Putamen (tissue), 1 donor: ENCODE measurements around the gene ANGPT4.
A peak's percentile ranks its signal among the peaks of the same experiment; 100 is the strongest.
"Not testable (repeated sequence)": the region's sequence is repeated elsewhere in the genome, so short reads cannot be mapped to it uniquely, and the experiment has no call there.

Source experiments
- DNase-seq: peaks from one replicate; pipeline ENCODE4 v3.0.0-alpha.2; 2016; ENCODE audit warnings: low spot score

Gene ANGPT4

DNA sequence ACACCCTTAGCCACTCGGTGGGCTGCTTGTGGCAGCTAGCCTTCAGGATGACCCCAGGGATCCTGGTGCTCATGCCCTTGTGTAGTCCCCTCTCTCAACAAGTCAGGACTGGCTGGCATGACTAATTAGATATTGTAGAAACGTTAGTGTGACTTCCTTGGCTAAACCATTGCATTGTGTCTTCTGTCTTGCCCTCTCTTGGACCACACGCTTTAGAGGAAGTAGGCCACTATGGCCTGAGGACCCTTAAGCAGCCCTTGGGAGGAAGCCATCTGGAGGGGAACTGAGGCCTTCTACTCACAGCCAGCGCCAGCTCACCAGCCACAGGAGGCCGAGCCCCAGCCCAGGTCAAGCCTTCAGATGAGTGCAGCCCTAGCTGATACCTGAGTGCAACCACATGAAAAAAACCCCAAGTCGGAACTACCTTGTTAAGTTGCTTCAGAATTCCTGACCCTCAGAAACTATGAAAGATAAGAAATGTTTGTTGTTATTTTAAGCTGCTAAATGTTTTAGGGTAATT lies 10.1 kb downstream of the ANGPT4 start:
- no peak for DNase-seq

DNA sequence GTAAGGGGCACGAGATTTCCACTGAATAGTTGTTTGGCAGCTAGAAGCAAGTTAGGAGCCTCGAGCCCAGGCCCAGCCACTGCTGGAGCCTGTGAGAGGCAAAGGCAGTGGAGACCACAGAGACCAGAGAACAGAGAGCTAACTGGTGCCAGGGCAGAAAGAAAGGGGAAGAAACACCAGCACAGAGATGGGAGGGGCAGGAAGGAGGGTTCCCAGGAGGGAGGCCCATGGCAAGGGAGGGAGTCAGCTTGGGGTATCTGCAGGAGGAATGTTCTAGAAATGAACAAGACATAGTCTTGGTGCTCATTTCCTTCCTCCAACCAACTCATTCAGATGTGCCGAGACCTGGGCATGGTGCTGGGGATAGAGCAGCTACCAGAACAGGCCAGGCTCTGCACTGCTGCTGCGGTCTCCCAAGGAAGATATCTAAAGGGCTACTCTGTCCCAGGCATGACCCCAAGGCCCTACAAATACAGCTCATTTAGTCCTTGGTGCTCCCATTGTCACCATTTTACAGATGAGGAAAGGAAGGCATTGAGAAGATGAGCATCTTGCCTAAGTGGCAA lies 10.7 kb downstream of the ANGPT4 start:
- DNase-seq, result peak; percentile 12

DNA sequence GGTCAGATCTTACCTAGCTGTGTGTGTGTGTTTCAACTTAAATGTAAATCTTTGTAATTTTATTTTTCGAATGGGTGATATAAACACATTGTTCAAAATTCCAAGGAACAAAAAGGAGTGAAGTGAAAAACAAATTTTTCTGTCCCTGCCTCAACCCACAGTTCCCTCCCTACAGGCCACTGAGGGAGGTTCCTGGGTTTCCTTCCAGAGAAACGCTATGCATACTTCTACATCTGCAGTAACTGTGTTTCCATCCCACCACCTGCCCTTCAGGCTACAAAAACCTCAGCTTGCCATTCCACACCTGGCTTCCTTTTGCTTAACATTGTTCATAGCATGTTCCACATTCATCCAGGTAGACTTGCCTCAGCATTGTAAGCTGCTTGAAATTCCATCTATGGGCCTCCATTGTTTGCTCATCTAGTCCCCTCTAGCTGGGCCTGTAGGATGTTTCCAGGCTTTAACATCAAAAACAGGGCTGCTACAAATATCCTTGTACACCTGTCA lies 12.0 kb downstream of the ANGPT4 start:
- no peak for DNase-seq

DNA sequence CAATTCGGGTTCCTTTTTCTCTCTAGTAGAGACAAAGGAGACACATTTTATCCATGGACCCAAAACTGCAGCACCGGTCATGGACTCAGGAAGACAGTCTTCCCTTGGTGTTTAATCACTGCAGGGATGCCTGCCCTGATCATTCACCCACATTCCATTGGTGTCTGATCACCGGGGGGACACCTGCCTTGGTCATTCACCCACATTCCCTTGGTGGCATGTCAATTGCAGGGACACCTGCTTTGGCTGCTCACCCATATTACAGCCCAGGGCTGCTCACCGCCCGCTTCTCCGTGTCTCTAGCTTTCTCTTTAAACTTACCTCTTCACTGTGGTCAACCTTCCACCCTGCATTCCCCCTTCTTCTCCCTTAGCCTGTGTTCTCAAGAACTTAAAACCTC lies 18.7 kb downstream of the ANGPT4 start:
- not testable (repeated sequence) for DNase-seq

DNA sequence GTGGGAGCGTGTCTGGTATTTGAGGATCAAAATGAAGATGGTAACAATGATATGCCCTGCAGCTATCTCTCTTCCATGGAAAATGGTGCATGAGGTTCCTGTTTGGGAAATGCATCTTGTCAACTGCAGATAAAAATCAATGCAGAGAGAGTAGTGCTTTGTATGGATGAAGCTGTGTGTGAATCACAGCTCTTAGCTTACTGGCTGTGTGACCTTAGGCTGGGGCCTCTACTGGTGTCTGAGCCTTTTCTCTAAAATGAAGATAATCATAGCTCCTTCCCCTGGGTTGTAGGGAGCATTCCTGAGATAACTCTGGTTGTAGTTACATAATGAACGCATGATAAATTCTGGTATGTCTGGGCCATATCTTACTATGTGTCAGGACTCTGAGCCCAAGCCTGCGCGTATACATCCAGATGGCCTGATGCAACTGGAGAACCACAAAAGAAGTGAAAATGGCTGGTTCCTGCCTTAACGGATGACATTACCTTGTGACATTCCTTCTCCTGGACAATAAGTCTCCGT lies 19.6 kb downstream of the ANGPT4 start:
- DNase-seq, result no peak

DNA sequence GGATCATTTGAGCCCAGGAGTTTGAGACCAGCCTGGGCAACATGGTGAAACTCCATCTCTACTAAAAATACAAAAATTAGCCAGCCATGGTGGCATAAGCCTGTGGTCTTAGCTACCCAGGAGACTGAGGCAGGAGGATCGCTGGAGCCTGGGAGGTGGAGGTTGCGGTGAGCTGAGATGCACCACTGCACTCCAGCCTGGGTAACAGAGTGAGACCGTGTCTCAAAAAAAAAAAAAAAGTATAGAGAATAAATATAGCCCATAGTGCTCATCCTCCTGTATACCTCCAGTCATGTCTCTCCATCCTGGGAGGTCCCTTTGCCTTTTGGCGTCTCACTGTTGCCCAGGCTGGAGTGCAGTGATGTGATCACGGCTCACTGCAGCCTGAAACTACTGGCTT lies 23.8 kb downstream of the ANGPT4 start:
- not testable (repeated sequence) for DNase-seq

DNA sequence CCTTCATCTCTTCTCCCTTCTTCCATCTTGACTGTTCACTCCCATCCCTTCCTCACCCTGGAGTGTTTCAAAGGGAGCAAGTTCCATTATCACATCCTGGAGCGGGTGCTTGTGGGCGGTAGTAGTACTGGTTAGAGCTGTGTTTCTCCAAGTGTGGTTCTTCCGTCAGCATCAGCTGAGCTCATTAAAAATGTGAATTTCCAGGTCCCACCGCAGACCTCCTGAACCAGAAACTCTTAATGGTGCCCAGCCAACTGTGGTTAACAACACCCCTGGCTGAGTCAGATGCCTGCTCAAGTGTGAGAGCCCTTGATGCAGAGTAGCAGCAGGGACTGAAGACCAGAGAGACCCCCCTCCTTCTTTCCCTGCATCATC lies 24.4 kb downstream of the ANGPT4 start:
- no peak for DNase-seq

GRCh38 chr20:891058-891705 lies 25.0 kb downstream of the ANGPT4 start:
- DNase-seq, result peak; percentile 17

DNA sequence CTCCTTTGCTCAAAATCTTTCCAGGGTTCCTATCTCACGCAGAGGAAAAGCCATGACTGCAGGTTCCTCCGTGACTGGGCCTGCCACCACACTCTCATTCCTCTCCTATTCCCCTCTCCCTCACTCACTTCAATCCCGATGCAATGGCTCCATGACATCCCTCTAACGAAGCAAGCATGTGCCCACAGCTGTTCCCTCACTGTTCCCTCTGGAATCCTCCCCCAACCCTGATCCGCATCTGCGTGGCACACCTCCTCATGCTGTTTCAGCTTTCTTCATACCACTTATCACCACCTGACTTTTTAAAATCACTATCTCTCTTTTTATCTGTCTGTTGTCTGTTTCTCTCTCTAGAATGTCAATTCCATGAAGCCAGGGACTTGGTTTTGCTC lies 25.5 kb downstream of the ANGPT4 start:
- peak; percentile 20 for DNase-seq

GRCh38 chr20:889932-890463 lies 26.1 kb downstream of the ANGPT4 start:
- DNase-seq, result no peak

DNA sequence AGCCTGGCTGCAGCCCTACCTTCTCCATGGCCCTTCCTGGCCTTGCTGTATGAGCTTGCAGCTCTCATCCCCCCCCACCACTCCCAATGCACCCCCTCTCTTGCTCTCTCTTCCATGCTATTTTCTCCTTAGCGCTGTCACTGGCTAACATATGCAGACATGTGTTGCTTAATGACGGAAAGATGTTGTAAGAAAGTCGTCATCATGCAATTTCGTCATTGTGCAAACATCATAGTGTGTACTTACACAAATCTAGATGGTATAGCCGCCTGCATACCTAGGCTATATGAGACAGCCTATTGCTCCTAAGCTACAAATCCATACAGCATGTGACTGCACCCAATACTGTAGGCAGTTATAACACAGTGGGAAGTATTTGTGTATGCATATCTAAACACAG lies 27.0 kb downstream of the ANGPT4 start:
- no peak for DNase-seq

DNA sequence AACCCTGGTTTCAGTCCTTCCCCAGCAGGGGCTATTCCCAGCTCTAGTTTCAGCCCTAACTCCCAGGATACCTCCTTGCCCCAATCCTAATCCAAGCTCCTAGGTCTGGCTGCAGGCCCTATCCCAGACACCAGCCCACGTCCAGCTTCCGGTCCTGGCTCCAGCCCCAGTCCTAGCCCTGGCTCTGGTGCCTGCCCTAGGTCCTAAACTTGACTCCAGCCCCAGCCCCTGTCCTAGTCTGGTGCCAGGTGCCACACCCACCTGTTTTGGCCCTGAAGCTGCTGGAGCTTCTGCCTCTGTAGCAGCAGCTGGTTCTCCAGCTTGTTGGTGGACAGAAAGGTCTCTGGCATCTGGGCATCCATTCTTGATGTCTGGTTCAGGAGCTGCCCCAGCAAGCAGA lies 28.1 kb downstream of the ANGPT4 start:
- DNase-seq, result no peak

DNA sequence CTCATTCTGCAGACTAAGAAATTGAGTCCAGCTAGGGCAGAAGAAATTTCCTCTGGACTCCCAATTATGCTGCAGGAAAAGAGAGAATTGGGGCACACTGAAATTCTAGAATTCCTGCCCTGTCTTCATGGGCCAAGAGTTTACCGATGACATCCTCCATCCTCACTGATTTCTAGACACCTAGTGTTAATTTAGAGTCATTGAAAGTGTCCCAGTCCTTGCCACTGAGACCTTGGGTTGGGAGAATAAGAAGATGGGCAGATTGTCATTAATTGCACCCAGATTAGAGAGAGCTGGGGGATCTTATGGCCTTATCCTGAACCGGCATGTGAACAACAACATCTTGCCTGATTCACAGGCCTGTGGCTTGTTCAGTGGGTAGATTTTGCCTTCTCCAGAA lies 29.0 kb downstream of the ANGPT4 start:
- DNase-seq, result no peak

GRCh38 chr20:884983-885952 lies 30.9 kb downstream of the ANGPT4 start:
- DNase-seq, result no peak

- DNase-seq, result no peak
Observed at GRCh38 chr20:881783-882144, 34.4 kb downstream of the ANGPT4 start.

GRCh38 chr20:881051-881782 lies 34.9 kb downstream of the ANGPT4 start:
- DNase-seq, result no peak

- DNase-seq, result no peak
Observed at GRCh38 chr20:879626-880025, 36.5 kb downstream of the ANGPT4 start.

- no peak for DNase-seq
Observed at GRCh38 chr20:878511-879307, 37.4 kb downstream of the ANGPT4 start.

DNA sequence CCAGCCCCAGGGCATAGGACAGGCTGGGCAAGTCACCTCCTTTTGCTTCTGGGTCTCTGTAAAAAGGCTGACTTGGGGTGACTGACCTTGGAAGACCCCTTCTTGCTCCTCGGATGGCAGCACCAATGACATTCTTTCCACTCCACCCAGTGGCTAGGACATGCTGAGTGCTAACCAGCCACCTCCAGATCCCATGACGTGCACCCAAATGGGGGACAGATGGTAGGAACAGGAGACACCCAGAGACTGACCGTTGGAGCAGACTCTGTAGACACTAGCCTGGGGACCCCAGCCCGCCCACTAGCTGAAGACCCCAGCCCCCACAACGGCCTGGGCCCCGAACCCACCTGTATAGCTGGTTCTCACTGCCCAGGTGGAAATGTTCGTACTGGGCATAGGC lies 38.3 kb downstream of the ANGPT4 start:
- DNase-seq, result no peak

GRCh38 chr20:875115-875514 lies 41.0 kb downstream of the ANGPT4 start:
- DNase-seq, result no peak
